NB4 (cell line): ENCODE measurements around the gene SVIP.

Source experiments
- MYC ChIP-seq: IDR thresholded peaks from 2 replicates; pipeline ENCODE4 v1.6.1; 2011; ENCODE audit warnings: low read depth, low read length
- POLR2A ChIP-seq: IDR thresholded peaks from 2 replicates; pipeline ENCODE4 v1.6.1; 2011; ENCODE audit warnings: mild to moderate bottlenecking; ENCODE audit not compliant: insufficient read length; ENCODE audit errors: extremely low read depth
- TF ChIP-seq, protein P1 (sequence below): IDR thresholded peaks from one replicate; pipeline ENCODE4 v1.5.1; 2012; ENCODE audit warnings: low read depth, low read length
- TF ChIP-seq, protein P2 (sequence below): IDR thresholded peaks from 2 replicates; pipeline ENCODE4 v1.6.1; 2011; ENCODE audit warnings: low read depth, low read length

DNA sequence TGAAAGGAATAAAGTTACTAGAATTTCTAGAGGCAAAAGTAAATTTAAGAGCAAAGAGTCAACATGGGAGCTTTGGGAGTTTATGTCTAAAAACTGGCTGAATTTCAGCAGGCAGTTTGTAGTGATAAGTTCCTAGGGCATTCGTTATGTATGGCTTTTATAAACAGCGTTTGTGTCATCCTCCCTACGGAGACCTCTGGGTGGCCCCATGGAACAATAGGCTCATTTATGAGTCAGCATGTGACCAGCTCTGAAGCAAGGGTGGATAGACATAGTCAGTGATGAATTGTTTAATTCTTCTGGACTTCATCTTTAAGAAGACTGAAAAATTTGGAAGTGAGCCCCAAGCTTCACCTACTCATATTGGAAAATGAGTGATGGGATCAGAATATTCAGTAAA is 37.1 kb downstream of the SVIP start:
- TF ChIP-seq, protein P1, sequence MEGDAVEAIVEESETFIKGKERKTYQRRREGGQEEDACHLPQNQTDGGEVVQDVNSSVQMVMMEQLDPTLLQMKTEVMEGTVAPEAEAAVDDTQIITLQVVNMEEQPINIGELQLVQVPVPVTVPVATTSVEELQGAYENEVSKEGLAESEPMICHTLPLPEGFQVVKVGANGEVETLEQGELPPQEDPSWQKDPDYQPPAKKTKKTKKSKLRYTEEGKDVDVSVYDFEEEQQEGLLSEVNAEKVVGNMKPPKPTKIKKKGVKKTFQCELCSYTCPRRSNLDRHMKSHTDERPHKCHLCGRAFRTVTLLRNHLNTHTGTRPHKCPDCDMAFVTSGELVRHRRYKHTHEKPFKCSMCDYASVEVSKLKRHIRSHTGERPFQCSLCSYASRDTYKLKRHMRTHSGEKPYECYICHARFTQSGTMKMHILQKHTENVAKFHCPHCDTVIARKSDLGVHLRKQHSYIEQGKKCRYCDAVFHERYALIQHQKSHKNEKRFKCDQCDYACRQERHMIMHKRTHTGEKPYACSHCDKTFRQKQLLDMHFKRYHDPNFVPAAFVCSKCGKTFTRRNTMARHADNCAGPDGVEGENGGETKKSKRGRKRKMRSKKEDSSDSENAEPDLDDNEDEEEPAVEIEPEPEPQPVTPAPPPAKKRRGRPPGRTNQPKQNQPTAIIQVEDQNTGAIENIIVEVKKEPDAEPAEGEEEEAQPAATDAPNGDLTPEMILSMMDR, result no peak
- TF ChIP-seq MYC (no peak), POLR2A (no peak)
- TF ChIP-seq, protein P2, sequence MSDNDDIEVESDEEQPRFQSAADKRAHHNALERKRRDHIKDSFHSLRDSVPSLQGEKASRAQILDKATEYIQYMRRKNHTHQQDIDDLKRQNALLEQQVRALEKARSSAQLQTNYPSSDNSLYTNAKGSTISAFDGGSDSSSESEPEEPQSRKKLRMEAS, result no peak
